H9 (cell line): ENCODE results near the gene ZNF385B. TPM values are rescaled to one million over a fixed set of nuclear protein-coding genes. Genes with fewer than 3 reads are reported as not detected.

Source experiments
- DNase-seq: peaks from one replicate; pipeline ENCODE4 v3.0.0-alpha.2; 2017
- H2AFZ ChIP-seq: one replicate; pipeline ENCODE4 v1.6.1; 2013; ENCODE audit warnings: mild to moderate bottlenecking, low read length, control low read depth, moderate library complexity
- H2AK5ac ChIP-seq: 2 replicates; pipeline ENCODE4 v1.6.1; 2013; ENCODE audit warnings: low read length, control low read depth, mixed read lengths; ENCODE audit not compliant: insufficient read length
- H2BK120ac ChIP-seq: one replicate; pipeline ENCODE4 v1.6.1; 2013; ENCODE audit warnings: low read depth, mild to moderate bottlenecking, low read length, control low read depth, inconsistent platforms; ENCODE audit not compliant: poor library complexity, severe bottlenecking
- H2BK12ac ChIP-seq: 2 replicates; pipeline ENCODE4 v1.6.1; 2013; ENCODE audit warnings: low read length, control low read depth, mixed read lengths, low read depth; ENCODE audit not compliant: insufficient read length
- H2BK15ac ChIP-seq: 2 replicates; pipeline ENCODE4 v1.6.1; 2013; ENCODE audit warnings: low read depth, low read length, control low read depth
- H2BK20ac ChIP-seq: one replicate; pipeline ENCODE4 v1.6.1; 2013; ENCODE audit warnings: low read depth, mild to moderate bottlenecking, low read length, control low read depth, inconsistent platforms; ENCODE audit not compliant: poor library complexity, severe bottlenecking
- H2BK5ac ChIP-seq: 2 replicates; pipeline ENCODE4 v1.6.1; 2013; ENCODE audit warnings: low read length, control low read depth, mixed read lengths; ENCODE audit not compliant: insufficient read length
- H3K14ac ChIP-seq: 2 replicates; pipeline ENCODE4 v1.6.1; 2013; ENCODE audit warnings: low read length, control low read depth; ENCODE audit not compliant: insufficient read depth
- H3K18ac ChIP-seq: 2 replicates; pipeline ENCODE4 v1.6.1; 2013; ENCODE audit warnings: low read depth, mild to moderate bottlenecking, mixed read lengths, low read length, control low read depth; ENCODE audit not compliant: insufficient read length
- H3K23ac ChIP-seq: 2 replicates; pipeline ENCODE4 v1.6.1; 2013; ENCODE audit warnings: low read length, control low read depth, mixed read lengths, low read depth; ENCODE audit not compliant: insufficient read length
- H3K23me2 ChIP-seq: 2 replicates; pipeline ENCODE4 v1.6.1; 2013; ENCODE audit warnings: low read depth, mild to moderate bottlenecking, mixed read lengths, low read length, control low read depth; ENCODE audit not compliant: insufficient read length, poor library complexity, severe bottlenecking
- H3K27ac ChIP-seq: 2 replicates; pipeline ENCODE4 v1.5.1; 2013; ENCODE audit warnings: low read length, control low read depth, mixed read lengths, low read depth; ENCODE audit not compliant: insufficient read length
- H3K27me3 ChIP-seq: 2 replicates; pipeline ENCODE4 v1.6.1; 2013; ENCODE audit warnings: low read length, control low read depth, inconsistent platforms; ENCODE audit not compliant: insufficient read depth
- H3K4ac ChIP-seq: 2 replicates; pipeline ENCODE4 v1.6.1; 2013; ENCODE audit warnings: low read depth, mild to moderate bottlenecking, control low read depth, inconsistent platforms, low read length, moderate library complexity
- H3K4me1 ChIP-seq: 2 replicates; pipeline ENCODE4 v1.6.1; 2013; ENCODE audit warnings: low read length, control low read depth, inconsistent platforms; ENCODE audit not compliant: insufficient read depth
- H3K4me2 ChIP-seq: 2 replicates; pipeline ENCODE4 v1.6.1; 2013; ENCODE audit warnings: low read length, control low read depth, mixed read lengths; ENCODE audit not compliant: insufficient read length, insufficient read depth
- H3K56ac ChIP-seq: 2 replicates; pipeline ENCODE4 v1.6.1; 2013; ENCODE audit warnings: low read depth, mild to moderate bottlenecking, mixed read lengths, low read length, control low read depth; ENCODE audit not compliant: insufficient read length
- H3K79me1 ChIP-seq: 2 replicates; pipeline ENCODE4 v1.6.1; 2013; ENCODE audit warnings: low read depth, mild to moderate bottlenecking, moderate library complexity, low read length, control low read depth, inconsistent platforms; ENCODE audit not compliant: insufficient read depth, poor library complexity, severe bottlenecking
- H3K79me2 ChIP-seq: 2 replicates; pipeline ENCODE4 v1.6.1; 2013; ENCODE audit warnings: low read length, control low read depth, inconsistent platforms; ENCODE audit not compliant: insufficient read depth
- H3K9ac ChIP-seq: 2 replicates; pipeline ENCODE4 v1.6.1; 2013; ENCODE audit warnings: low read length, control low read depth, mixed read lengths; ENCODE audit not compliant: insufficient read length; ENCODE audit errors: extremely low read depth
- H3K9me3 ChIP-seq: one replicate; pipeline ENCODE4 v1.6.1; 2013; ENCODE audit warnings: low read depth, low read length, inconsistent platforms; ENCODE audit not compliant: control insufficient read depth
- H3T11ph ChIP-seq: one replicate; pipeline ENCODE4 v1.6.1; 2013; ENCODE audit warnings: mild to moderate bottlenecking, low read length, control low read depth, inconsistent platforms
- H4K20me1 ChIP-seq: one replicate; pipeline ENCODE4 v1.6.1; 2013; ENCODE audit not compliant: control insufficient read depth, insufficient read length, insufficient read depth
- H4K5ac ChIP-seq: 2 replicates; pipeline ENCODE4 v1.6.1; 2013; ENCODE audit warnings: low read depth, mild to moderate bottlenecking, mixed read lengths, low read length, control low read depth; ENCODE audit not compliant: insufficient read length
- H4K8ac ChIP-seq: replicated peaks from 2 replicates; pipeline ENCODE4 v1.6.1; 2013; ENCODE audit warnings: low read length, control low read depth, mixed read lengths, low read depth; ENCODE audit not compliant: insufficient read length
- H4K91ac ChIP-seq: 2 replicates; pipeline ENCODE4 v1.6.1; 2013; ENCODE audit warnings: low read depth, mild to moderate bottlenecking, moderate library complexity, mixed read lengths, low read length, control low read depth; ENCODE audit not compliant: insufficient read length
- H3K27ac Mint-ChIP-seq, 3 experiments: 2 replicates in 2 of 3; 3 replicates in 1 of 3; pipeline ENCODE4 v1.8.0; 2020 to 2021; ENCODE audit warnings: mixed read lengths in 3 of 3, mild to moderate bottlenecking in 1 of 3, moderate library complexity in 1 of 3
- H3K27me3 Mint-ChIP-seq: 2 replicates; pipeline ENCODE4 v1.8.0; 2021; ENCODE audit warnings: low read depth, mild to moderate bottlenecking, moderate library complexity, mixed read lengths
- H3K36me3 Mint-ChIP-seq, 3 experiments: 2 replicates in 2 of 3; 3 replicates in 1 of 3; pipeline ENCODE4 v1.8.0; 2020 to 2021; ENCODE audit warnings: low read depth in 3 of 3, mixed read lengths in 3 of 3; ENCODE audit not compliant: insufficient read depth in 1 of 3
- H3K4me1 Mint-ChIP-seq, 2 experiments: 2 replicates each; pipeline ENCODE4 v1.8.0; 2020; ENCODE audit warnings: mixed read lengths in 2 of 2
- H3K4me3 Mint-ChIP-seq, 2 experiments: 2 replicates in 1 of 2; 3 replicates in 1 of 2; pipeline ENCODE4 v1.8.0; 2020 to 2021; ENCODE audit warnings: mild to moderate bottlenecking in 2 of 2, mixed read lengths in 2 of 2, moderate library complexity in 1 of 2
- H3K9me3 Mint-ChIP-seq, 2 experiments: 2 replicates in 1 of 2; 3 replicates in 1 of 2; pipeline ENCODE4 v1.8.0; 2020; ENCODE audit warnings: mild to moderate bottlenecking in 2 of 2, mixed read lengths in 2 of 2, moderate library complexity in 1 of 2
- total RNA-seq: library from RNA; stranded (reverse); gene quantifications from 2 replicates; pipeline ENCODE4 v1.2.1, GENCODE V29; 2021
- TF ChIP-seq, protein P1 (sequence below): fragments of 200-600 bp; sonication (generic); conservative IDR thresholded peaks from 3 replicates; pipeline ENCODE4 v1.8.0; 2021; ENCODE audit warnings: antibody characterized with exemption, mild to moderate bottlenecking

Gene ZNF385B
- total RNA-seq, 1 experiment from 2014 or later, result 2.1 TPM

DNA sequence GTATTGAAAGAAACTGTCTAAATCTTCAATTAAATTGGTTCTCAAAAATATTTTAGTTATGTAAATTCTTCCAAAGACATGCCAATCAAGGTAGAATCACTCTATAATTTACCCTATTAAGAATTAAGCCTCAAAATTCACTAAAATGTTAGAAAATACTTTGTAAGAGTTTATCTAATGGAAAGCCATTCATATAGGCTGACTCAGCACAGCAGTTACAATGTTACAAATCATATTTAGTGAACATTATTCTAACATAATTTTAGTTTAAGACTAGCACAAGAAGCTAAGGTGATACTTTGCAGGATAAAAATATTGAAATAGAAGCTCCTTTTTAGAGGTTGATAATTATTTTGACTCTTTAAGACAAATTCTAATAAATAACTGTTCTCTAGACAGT is 137.0 kb downstream of the ZNF385B start:
- no peaks in the 10 kb centered on the region for H3K9me3 Mint-ChIP-seq
- no peaks in the 10 kb centered on the region for H3K79me2 ChIP-seq
- H3K27me3 Mint-ChIP-seq, result no peaks in the 10 kb centered on the region
- H3K9me3 ChIP-seq, result no peaks in the 10 kb centered on the region
- no peak overlapping the region for H3K56ac ChIP-seq
- TF ChIP-seq, protein P1, sequence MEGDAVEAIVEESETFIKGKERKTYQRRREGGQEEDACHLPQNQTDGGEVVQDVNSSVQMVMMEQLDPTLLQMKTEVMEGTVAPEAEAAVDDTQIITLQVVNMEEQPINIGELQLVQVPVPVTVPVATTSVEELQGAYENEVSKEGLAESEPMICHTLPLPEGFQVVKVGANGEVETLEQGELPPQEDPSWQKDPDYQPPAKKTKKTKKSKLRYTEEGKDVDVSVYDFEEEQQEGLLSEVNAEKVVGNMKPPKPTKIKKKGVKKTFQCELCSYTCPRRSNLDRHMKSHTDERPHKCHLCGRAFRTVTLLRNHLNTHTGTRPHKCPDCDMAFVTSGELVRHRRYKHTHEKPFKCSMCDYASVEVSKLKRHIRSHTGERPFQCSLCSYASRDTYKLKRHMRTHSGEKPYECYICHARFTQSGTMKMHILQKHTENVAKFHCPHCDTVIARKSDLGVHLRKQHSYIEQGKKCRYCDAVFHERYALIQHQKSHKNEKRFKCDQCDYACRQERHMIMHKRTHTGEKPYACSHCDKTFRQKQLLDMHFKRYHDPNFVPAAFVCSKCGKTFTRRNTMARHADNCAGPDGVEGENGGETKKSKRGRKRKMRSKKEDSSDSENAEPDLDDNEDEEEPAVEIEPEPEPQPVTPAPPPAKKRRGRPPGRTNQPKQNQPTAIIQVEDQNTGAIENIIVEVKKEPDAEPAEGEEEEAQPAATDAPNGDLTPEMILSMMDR, result no peak
- H3T11ph ChIP-seq, result no peak overlapping the region
- H3K23me2 ChIP-seq, result no peaks in the 10 kb centered on the region
- no peak overlapping the region for H3K4ac ChIP-seq
- no peak overlapping the region for H4K5ac ChIP-seq
- no peak overlapping the region for H4K8ac ChIP-seq
- no peak overlapping the region for H2BK15ac ChIP-seq
- DNase-seq, result no peak
- no peak overlapping the region for H3K23ac ChIP-seq
- H3K27me3 ChIP-seq, result no peaks in the 10 kb centered on the region
- no peaks in the 10 kb centered on the region for H3K36me3 Mint-ChIP-seq
- H2BK20ac ChIP-seq, result no peak overlapping the region
- no peak overlapping the region for H3K4me2 ChIP-seq
- peaks cover 4 to 5% of the 10 kb centered on the region in 2 experiments for H3K4me1 Mint-ChIP-seq
- H3K79me1 ChIP-seq, result no peaks in the 10 kb centered on the region
- no peak overlapping the region for H2AFZ ChIP-seq
- no peak overlapping the region for H3K27ac ChIP-seq
- H3K18ac ChIP-seq, result no peak overlapping the region
- no peaks in the 10 kb centered on the region; the same call in 1 of the 2 replicates for H3K4me1 ChIP-seq
- H3K14ac ChIP-seq, result no peak overlapping the region
- no peak overlapping the region for H2BK12ac ChIP-seq
- no peak overlapping the region for H2BK120ac ChIP-seq
- H3K9ac ChIP-seq, result no peak overlapping the region
- H3K27ac Mint-ChIP-seq, result no peak overlapping the region
- H4K91ac ChIP-seq, result no peak overlapping the region
- H3K4me3 Mint-ChIP-seq, result no peak overlapping the region
- H2BK5ac ChIP-seq, result no peak overlapping the region
- H4K20me1 ChIP-seq, result no peaks in the 10 kb centered on the region
- H2AK5ac ChIP-seq, result no peak overlapping the region
